ENCODE measurements around the gene CRABP1. TPM values are rescaled to one million over a fixed set of nuclear protein-coding genes. Genes with fewer than 3 reads are reported as not detected.

Gene CRABP1
- total and polyA plus RNA-seq, 3 donors from 2014 or later, result 0.74 to 2.4 (median 1.1) TPM

GRCh38 chr15:78320183-78320582, 20.0 kb upstream of the CRABP1 start:
- no peak for DNase-seq
- WGBS, 2 donors, result 40 to 92% methylated on average over 1 to 5 of the region's 5 CpGs
- Histone ChIP-seq H3K27ac (no peak overlapping the region), H3K4me3 (no peak overlapping the region), H3K27me3 (no peaks in the 10 kb centered on the region), H3K36me3 (ENCODE audit: low read depth, missing control alignments) (no peaks in the 10 kb centered on the region), H3K9me3 (no peaks in the 10 kb centered on the region), H3K4me1 (no peaks in the 10 kb centered on the region)
- intact Hi-C loops (cut with DNase I; ENCODE audit: low total_unique reads), result no loop called here
- no peak for TF ChIP-seq CTCF (IDR thresholded peaks at IDR 0.05)
- TF ChIP-seq POLR2A (IDR thresholded peaks at IDR 0.05), result no peak

- no peaks in the 10 kb centered on the region for H3K4me1 ChIP-seq
- no peak overlapping the region for H3K27ac ChIP-seq
- TF ChIP-seq POLR2A (IDR thresholded peaks at IDR 0.05), result no peak
- no peak for TF ChIP-seq CTCF (IDR thresholded peaks at IDR 0.05)
- no peaks in the 10 kb centered on the region for H3K9me3 ChIP-seq
- H3K36me3 ChIP-seq (ENCODE audit: low read depth, missing control alignments), result no peaks in the 10 kb centered on the region
- H3K4me3 ChIP-seq, result no peak overlapping the region
- H3K27me3 ChIP-seq, result no peaks in the 10 kb centered on the region
- intact Hi-C loops (cut with DNase I; ENCODE audit: low total_unique reads), result no loop called here
- DNase-seq, result no peak
- WGBS, 2 donors, result 75 to 97% methylated on average over 6 to 17 of the region's 17 CpGs
These were observed 19.0 kb upstream of the CRABP1 start for GRCh38 chr15:78321041-78321570.

GRCh38 chr15:78321786-78322185, 18.4 kb upstream of the CRABP1 start:
- no peaks in the 10 kb centered on the region for H3K27me3 ChIP-seq
- H3K4me3 ChIP-seq, result no peak overlapping the region
- no peaks in the 10 kb centered on the region for H3K36me3 ChIP-seq (ENCODE audit: low read depth, missing control alignments)
- intact Hi-C loops (cut with DNase I; ENCODE audit: low total_unique reads), result no loop called here
- H3K4me1 ChIP-seq, result no peaks in the 10 kb centered on the region
- no peak overlapping the region for H3K27ac ChIP-seq
- DNase-seq, result no peak
- WGBS, 2 donors, result 90% methylated on average over 4 of the region's 4 CpGs
- no peaks in the 10 kb centered on the region for H3K9me3 ChIP-seq
- no peak for TF ChIP-seq CTCF (IDR thresholded peaks at IDR 0.05)
- TF ChIP-seq POLR2A (IDR thresholded peaks at IDR 0.05), result no peak

- WGBS, 2 donors, result 82 to 97% methylated on average over 7 to 15 of the region's 15 CpGs
- intact Hi-C loops (cut with DNase I; ENCODE audit: low total_unique reads), result no loop called here
- no peaks in the 10 kb centered on the region for H3K27me3 ChIP-seq
- H3K9me3 ChIP-seq, result no peaks in the 10 kb centered on the region
- H3K4me3 ChIP-seq, result no peak overlapping the region
- no peak for TF ChIP-seq CTCF (IDR thresholded peaks at IDR 0.05)
- no peak for TF ChIP-seq POLR2A (IDR thresholded peaks at IDR 0.05)
- H3K36me3 ChIP-seq (ENCODE audit: low read depth, missing control alignments), result no peaks in the 10 kb centered on the region
- no peak for DNase-seq
- no peak overlapping the region for H3K27ac ChIP-seq
- H3K4me1 ChIP-seq, result no peaks in the 10 kb centered on the region
These were observed 17.9 kb upstream of the CRABP1 start for GRCh38 chr15:78322243-78322642.
